ENCODE results near the gene HOXC9.
"Not testable (repeated sequence)": the region's sequence is repeated elsewhere in the genome, so short reads cannot be mapped to it uniquely, and the experiment has no call there.

The HOXC9 gene

DNA sequence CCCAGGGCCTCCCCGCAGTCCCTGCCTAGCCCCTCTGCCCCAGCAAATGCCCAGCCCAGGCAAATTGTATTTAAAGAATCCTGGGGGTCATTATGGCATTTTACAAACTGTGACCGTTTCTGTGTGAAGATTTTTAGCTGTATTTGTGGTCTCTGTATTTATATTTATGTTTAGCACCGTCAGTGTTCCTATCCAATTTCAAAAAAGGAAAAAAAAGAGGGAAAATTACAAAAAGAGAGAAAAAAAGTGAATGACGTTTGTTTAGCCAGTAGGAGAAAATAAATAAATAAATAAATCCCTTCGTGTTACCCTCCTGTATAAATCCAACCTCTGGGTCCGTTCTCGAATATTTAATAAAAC, 30.5 kb downstream of the HOXC9 start:
- DNase-seq = no peak

DNA sequence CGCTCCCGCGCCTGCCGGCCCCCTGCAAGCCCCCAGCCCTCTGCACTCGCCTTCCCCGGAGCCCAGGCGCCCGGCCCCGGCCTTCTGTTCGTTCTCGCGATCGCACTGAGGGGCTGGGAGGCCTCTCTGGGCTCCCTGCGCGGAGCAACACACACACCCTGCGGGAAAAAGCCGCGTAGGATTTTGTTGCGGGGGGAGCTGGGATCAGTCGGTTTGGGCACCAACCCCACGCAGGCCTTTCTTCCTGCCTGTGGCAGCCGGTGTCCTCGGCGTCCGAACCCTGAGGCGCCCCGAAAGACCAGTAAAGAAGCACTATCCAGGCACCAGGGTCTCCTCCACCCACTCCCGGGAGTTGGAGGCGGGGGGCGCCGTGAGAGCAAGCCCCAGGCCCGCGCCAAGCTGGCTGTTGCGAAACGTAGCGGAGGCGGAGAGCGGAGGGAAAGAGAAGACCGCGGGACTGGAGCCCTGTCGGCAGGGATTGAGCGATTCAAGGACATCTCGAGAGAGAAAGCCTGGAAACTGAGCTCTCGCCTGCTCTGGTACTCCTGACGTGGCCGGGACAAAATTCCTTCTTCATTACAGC, 31.0 kb downstream of the HOXC9 start:
- DNase-seq = no peak

DNA sequence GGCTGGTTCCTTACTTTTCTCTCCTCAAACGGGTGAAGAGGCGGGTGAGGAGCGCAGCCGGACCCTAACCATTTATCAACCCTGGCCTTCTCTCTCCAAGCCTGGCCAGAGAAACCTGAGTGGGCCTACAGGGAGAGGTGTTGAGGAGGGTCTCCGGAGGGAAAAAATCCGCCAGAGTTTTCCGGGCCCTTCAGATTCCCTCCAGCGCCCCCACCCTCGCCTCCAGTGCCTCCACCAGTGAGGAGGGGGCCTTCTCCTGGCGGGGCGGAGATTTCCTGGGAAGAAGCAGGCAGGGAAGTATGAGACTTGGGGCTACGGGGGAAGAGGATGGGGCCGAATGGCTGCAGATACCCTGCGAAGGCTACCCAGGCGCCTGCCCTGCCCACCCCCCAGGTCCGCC, 31.5 kb downstream of the HOXC9 start:
- no peak for DNase-seq

DNA sequence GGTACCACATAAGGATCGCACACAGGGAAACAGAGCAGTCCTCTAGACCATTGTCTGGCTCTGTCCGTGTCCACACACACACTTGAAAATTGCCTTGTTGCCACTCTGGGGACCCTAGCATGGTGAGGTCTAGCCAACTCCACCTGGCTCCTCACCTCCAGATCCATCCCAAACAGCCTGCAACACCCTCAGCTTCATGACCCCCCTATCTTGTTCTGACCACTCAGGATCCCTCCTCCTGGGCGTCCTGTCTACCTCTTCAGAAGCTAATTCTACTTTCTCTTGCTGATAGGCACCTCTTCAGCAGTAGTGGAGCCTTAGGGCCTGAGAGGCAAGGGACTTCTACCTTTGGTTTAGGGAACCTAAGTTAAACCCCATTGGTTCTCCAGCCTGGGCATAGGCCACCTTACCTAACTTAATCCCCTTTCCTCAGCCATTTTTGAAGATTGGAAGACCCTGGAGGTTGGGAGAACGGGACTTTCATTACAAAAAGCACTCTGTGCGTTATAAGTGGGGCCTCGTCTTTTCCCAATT, 32.2 kb downstream of the HOXC9 start:
- no peak for DNase-seq

DNA sequence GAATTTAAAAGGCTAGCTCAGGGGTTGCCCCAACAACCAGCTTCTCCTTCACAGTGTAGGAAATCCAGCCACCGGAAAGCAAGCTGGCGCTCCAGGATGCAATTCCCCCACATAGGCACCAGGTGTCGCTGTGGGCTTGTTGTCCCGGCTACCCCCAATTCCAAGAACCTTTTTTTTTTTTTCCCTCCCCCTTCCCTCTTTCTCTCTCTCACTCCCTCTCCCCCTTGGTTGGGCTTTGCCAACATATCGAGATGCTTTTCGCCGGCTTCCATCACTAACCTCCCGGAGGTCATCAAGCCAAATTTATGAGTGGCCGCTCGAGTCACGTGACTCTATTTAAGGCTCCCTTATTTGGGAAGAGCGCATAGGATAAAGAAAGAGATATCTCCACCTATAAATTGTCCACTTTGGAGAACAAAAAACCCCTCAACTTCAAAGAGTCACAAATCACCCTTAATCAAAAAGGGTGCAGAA, 32.7 kb downstream of the HOXC9 start, which contains the start of gene HOXC5:
Gene HOXC5 (plus strand): TSS at position 424 of the 474 bp plus-strand sequence. CDS start 73 bp downstream, outside the sequence.
- peak; percentile 38 to 43 for DNase-seq

DNA sequence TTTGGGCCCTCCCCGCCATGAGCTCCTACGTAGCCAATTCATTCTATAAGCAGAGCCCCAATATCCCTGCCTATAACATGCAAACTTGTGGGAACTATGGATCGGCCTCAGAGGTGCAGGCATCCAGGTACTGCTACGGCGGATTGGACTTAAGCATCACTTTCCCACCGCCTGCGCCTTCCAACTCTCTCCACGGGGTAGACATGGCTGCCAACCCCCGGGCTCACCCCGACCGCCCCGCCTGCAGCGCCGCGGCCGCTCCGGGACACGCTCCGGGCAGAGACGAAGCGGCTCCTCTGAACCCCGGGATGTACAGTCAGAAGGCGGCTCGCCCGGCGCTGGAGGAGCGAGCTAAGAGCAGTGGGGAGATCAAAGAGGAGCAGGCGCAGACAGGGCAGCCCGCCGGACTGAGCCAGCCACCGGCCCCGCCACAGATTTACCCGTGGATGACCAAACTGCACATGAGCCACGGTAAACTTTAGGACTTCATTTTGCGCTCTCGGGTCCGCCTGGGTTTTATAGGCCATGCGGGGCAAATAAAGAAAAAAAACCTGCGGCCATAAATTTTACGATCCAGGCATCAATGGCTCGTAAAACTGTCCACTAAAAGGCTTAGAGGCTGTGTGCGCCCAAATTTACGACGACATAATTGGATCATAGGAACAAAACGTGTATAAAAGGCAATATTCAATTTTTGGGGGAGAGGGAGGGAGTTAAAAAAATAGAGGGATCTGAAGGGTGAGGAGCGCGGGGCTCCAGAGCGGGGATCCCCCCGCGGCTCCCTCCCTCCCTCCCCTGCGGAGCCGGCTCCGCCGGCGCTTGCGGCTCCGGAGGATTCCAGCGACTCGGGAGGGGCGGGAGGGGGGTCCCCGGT, 33.4 kb downstream of the HOXC9 start:
- DNase-seq = no peak

DNA sequence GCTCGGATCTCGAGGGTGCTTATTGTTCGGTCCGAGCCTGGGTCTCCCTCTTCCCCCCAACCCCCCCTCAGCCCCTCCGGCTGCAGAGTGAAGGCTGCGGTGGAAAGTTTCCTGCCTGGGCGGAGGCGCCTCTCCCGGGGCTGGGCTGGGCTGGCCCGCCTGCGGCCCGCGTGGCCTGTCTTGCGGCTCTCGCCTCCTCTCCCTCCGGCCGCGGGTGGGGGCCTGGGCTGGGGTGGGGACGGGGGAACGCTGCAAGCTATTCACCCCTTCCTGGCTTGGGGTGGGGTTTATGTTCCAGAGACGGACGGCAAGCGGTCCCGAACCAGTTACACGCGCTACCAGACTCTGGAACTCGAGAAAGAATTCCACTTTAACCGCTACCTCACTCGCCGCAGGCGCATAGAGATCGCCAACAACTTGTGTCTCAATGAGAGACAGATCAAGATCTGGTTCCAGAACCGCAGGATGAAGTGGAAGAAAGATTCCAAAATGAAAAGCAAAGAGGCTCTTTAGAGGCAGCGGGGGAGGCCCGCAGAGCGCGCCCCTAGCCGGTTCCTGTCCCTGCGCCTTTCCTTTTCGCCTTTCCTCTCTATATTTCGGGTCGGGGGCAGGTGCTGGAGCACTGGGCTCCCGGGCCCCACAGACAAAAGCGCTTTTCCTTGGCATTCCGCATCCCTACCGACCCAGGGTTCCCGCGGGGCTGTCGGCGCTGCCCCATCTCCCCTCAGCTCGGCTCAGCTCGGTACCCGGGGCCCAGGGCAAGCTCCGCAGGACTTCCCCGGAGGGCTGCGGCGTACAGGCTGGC, 34.2 kb downstream of the HOXC9 start:
- DNase-seq = no peak

DNA sequence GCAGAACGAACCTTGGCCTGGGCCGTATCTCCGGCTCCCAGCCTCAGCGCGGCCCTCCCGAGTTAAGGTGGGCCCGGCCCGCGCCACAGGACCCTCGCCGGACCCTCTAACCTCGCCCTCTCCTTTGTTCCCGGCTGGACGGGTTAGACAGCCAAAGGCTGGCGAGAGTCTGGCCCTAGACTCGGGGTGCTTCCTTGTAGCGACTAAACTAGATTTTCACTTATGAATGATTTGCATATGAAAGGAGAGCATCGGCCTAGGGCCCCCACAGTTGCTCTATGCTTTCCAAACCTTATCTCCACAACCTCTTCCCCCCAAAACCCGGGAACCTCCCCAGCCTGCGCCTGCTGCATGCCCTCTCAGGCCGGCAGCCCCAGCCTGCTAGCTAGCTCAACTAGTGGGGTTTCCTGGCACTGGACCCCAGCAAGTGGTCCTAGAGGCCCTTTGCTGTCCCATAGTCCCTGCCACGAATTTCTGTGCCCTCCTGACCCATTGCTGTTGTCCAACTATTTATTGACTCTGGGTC, 34.9 kb downstream of the HOXC9 start:
- no peak for DNase-seq

DNA sequence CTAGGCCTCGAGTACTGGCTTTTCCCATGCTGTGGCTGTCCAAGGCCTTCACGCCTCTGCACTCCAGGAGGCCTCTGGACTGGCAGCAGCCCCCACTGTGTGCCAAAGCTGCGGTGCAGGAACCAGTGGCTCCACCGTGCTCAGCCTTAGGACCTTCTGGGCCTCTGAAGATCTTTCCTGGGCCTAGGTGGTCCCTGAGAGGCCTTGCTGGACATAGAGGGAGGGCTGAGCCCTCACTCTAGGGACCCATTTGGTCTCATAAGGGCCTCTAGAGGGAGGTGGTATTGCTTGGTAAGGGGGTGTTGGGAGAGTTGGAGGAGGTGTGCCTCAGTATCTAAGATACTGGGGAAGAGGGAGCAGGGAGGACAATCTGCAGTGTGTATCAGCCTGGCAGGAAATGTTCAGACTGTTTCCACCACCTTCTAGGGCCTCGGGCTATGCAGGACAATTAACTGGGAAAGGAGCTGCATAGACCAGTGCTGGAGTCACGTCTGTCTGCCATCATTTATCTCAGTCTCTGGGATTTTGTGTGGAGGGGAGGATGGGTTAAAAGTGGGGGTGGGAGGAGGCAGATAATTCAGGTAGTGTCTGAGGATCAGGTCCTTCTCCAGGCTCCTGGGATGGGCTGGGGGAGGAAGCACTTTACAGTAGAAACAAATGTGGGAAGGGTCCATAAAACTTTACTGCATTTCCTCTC, 35.8 kb downstream of the HOXC9 start:
- DNase-seq = no peak

DNA sequence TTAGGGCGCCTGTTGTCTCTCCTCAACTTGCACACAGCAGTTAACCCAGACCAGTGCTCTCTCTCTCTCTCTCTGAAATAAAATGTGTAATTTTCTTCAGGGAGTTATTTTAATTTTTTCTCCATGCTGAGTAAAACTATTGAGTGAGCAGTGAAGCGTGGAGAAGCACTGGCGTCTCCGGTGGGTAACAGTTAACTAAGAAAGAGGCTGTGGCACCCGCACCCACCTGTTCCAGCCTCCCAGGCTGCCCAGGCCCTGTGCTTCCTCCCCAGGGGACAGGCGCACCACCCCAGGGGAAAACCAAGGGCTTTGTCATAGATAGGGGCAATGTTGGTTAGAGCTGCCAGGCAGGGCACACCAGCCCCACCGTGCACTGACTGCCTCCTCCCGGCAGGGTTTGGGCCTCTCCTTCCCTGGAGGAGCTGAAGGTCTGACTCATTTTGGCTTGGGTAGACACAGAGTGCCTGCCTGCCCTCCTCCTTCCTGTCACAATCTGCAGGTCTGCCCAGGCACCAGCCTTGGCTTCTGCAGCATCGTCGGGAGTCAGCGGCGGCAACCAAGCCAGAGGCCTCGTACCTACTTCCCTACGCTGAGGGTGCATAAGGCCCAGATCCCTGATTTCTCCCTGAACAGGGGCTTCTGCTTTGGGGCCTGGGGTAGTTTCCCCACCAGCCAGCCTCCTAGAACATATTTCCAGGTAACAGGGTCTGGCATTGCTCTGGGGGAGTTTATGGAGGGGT, 36.8 kb downstream of the HOXC9 start:
- no peak for DNase-seq

DNA sequence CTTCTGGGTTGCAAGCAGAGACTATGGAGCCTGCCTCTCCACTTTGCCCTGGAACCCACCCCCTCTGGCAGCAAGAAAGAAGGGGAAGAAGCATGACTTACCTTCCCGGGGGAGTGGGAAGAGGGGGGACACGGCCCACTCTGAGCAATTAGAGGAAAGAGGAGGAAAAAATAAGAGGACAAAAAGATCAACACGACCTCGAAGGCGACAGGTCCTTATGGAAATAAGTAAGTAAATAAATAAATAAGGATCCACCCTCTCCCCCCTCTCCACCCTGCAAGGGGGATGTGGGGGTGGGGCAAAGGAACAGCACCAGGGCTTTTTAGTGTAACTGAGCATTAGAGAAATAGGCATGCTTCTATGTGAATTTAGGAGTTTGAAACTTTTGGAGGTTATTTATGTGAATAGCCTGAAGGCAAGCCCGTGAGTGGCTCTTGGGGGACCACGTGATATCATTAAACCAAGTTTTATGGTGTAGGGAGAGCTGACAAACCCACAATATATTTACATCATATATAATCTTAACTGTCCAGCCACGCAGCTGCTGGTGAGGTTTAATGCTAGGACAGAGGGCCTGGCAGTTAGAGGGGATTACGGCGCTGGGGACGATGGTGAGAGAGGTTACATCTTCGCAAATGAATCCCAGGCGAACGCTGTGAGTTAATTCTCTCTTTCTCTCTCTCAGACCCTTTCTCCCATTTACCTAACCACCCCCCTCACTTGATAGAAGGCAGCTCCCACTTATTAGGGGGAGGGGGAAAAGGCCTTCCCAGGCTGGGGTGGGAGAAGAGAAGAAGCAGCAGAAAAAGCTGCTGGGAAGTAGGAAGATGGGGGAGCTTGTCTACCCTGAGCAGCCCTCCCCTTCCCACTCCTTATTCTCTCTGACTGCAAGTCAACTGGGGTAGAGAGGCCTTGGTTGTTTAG, 37.7 kb downstream of the HOXC9 start:
- DNase-seq = no peak

DNA sequence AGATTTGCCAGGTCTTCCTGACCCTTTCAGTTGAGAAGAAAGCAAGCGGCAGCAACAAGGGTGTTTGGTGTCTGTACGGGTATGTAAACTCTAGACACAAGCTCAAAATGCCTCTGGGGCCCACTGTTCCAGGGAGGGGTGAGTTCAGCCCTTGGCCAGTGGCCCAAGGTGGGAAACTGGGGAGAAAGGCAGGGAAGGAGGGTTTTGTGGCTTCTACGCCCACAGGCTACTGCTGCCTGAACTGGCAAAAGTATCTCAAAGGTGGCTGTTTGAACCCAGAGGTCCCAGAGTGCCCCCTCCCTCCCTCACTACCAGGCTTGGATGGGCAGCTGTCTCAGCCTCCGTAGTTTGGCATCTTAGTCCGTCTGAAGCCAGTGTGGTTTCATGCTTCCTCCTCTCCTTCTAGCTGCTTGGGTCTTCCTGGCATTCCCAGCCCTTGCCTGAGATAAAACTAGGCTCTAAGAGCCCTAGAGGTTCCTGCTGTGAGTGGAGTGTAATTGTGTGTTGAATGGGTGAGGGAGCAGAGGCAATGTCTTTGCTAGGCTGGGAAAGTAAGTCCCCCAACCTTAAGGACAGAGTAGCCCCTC, 38.4 kb downstream of the HOXC9 start:
- DNase-seq = no peak

DNA sequence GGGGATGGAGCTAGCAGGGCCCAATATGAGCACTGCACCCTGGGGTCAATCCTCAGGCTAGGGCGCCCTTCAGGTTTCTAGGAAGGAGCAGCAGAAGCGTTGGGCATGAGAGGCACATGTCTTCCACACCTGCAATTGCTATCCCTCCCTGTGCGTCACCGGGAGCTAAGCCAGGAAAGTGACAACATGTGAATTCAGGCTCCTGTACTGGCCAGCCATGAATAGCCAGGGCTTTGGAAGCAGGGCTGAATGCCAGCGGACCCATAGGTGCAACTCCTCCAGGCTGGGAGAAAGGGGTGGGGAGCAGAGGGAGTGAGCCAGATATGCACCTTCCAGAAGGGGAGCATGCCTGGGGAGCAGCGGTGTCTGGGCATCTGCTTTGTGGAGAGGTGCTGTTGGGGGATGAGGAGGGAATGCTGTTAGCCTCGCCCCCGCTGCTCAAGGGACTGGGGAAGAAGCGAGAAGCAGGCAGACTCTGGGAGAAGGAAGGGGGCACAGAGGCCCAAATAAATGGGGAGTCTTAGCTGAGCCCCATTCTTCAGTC, 39.0 kb downstream of the HOXC9 start:
- DNase-seq = no peak

DNA sequence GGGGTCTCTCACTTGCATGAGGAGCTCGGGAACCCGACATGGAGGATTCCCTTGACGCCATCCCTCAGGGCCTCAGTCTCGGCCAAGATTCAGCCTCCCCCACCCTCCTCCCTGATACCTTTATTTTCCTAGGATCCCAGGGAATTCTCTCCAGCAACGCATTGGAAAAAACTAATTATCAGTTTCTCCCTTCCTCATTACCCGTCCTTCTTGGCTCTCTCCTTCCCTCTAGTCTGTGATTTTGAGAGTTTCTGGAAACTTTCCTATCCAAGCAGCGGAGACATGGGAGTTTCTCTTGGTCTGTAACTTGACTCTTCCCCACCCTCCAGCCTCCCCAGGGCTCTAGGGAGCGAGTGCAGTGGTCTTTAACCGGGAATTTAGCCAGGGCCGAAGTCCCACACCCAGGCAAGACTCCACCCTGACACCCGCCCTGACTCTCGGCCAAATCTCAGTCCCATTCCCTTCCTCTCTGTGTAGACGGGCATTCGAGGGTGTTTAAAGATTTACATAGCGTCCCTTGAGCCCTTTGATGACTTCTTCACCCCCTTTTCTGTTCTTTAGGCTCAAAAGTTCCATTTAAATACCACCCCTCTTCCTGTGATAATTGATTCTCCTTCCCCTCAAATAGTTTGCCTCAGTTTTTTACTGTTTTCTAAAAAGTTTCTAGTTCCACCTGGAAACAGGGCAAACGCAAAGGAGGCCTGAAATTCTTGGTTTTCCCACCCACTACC, 39.6 kb downstream of the HOXC9 start:
- DNase-seq = no peak

DNA sequence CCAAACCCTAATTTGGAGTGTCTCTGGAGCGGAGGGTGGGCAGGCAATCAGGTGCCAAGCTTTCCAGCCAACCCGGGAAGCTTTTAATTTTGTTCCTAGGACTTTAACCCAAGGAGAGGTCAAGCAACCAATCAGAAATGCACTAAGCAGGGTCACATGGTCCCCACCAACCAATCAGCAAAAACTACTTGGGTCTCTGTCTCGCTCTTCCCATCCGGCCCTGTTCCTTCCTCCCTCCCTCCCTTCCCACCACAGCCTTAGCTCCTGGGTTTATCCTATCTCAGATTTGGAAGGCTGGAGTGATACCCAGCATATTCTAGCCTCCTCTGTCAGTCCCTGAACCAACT, 40.2 kb downstream of the HOXC9 start:
- DNase-seq = no peak

DNA sequence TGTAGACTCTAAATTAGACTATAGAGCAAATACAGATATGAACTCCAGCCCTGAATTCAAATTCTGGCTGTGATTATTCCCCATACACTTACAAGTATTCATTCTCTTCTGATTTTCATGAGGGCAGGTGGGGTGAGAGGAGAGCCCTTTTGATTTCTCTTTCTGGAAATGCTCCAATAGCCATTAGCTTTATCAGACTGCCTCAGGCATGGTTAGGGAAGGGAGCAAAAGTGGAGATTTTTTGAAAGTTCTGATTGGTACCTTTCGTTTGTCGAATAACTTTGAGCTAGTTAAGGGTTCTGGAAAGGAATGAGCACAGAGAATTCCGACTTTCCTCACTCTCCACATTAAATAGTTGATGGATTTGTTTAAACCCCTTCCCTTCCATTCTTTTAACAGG, 40.7 kb downstream of the HOXC9 start:
- DNase-seq = no peak

DNA sequence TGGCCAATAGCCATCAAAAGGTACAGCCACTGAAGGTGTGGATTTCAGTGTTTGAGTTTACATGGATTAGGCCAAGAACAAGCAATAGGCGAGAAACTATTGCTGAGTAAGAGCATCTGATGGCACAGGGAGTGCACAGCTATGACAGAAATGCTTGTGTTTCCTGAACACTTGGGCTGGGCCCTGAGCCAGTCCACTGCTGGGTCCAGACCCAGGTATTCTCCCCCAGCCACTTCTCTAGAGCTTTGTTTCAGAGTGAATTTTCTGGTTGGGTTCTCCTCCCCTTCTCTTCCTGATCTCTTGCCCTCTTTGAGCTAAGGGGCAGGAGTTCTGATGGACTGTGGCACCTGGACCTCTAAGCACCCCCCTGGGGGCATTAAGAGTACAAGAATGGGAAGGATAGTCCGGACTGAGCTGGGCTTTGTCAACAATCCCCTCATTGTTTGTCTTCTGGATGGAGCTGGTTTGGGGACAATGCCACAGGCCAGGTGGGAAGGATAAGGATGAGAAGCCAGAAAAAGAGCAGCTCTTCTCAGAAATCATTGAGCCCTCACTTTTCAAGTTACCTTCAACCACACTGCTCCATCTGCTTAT, 41.2 kb downstream of the HOXC9 start:
- no peak for DNase-seq

DNA sequence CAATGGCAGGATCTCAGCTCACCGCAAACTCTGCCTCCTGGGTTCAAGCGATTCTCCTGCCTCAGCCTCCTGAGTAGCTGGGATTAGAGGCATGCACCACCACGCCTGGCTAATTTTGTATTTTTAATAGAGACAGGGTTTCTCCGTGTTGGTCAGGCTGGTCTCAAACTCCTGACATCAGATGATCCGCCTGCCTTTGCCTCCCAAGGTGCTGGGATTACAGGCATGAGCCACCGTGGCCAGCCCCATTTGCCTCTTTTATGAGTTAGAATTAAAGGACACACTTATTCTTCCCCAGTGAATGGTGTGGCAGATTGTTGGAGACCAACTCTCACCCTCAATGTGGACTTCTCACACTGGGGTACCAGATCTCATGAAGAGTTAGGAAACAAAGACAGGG, 42.1 kb downstream of the HOXC9 start:
- DNase-seq = not testable (repeated sequence)
